Measurements from ENCODE around the gene BRINP2. TPM values are rescaled to one million over a fixed set of nuclear protein-coding genes. Genes with fewer than 3 reads are reported as not detected.

Gene BRINP2
- total RNA-seq, 3 donors from 2014 or later = not detected

DNA sequence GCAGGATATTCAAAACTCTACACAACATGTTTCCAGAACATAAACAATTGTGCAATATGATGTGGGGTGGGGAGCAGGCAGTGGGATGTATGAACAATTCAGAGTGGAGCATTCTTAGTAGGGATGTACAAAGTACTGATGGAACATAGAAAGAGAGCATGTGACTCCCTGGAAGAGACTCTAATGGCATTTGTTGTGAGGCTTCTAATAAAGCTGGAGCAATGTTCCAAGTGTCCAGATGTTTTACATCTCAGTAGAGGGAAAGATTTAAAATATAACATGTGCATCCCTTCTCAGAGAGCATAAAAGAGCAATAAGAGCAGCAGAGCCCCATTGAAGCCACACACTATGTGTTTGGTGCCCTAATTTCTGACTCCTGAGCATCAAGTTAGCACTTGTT is 116.5 kb downstream of the BRINP2 start:
- H3K27me3 Mint-ChIP-seq (ENCODE audit: low read depth) = no peaks in the 10 kb centered on the region
- no peaks in the 10 kb centered on the region for H3K4me1 Mint-ChIP-seq (ENCODE audit: low read depth)
- peaks cover 4% of the 10 kb centered on the region for H3K9me3 Mint-ChIP-seq
- DNase-seq (no peak), ATAC-seq (no peak)
- H3K36me3 Mint-ChIP-seq (ENCODE audit: insufficient read depth) = no peaks in the 10 kb centered on the region
- H3K4me3 Mint-ChIP-seq = no peak overlapping the region

GRCh38 chr1:177287994-177288393 is 117.2 kb downstream of the BRINP2 start:
- DNase-seq (no peak), ATAC-seq (no peak)
- no peaks in the 10 kb centered on the region for H3K4me1 Mint-ChIP-seq (ENCODE audit: low read depth)
- H3K27me3 Mint-ChIP-seq (ENCODE audit: low read depth) = no peaks in the 10 kb centered on the region
- peaks cover 4% of the 10 kb centered on the region for H3K9me3 Mint-ChIP-seq
- H3K4me3 Mint-ChIP-seq = no peak overlapping the region
- H3K36me3 Mint-ChIP-seq (ENCODE audit: insufficient read depth) = no peaks in the 10 kb centered on the region

DNA sequence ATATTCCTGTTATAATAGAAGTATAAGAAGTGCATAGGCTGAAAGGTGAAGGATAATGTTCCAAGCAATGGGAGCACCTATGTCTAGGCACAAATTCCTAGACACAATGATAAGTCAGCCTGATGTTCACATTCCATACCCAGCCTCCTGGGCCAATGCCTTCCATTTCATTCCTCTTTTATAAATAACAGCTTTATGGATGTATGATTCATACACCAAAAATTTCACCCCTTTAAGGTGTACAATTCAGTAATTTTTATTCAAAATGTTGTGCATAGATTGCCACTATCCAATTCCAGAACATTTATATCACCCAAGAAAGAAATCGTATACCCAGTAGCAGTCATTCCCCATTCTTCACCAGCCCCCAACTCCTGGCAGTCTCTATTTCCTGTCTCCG is 118.8 kb downstream of the BRINP2 start:
- no peak overlapping the region for H3K4me3 Mint-ChIP-seq
- H3K27me3 Mint-ChIP-seq (ENCODE audit: low read depth) = no peaks in the 10 kb centered on the region
- ATAC-seq = no peak
- H3K9me3 Mint-ChIP-seq = no peaks in the 10 kb centered on the region
- DNase-seq = no peak
- H3K4me1 Mint-ChIP-seq (ENCODE audit: low read depth) = no peaks in the 10 kb centered on the region
- H3K36me3 Mint-ChIP-seq (ENCODE audit: insufficient read depth) = no peaks in the 10 kb centered on the region

- Mint-ChIP-seq H3K27me3 (ENCODE audit: low read depth) (peaks cover 2% of the 10 kb centered on the region), H3K9me3 (peaks cover 6% of the 10 kb centered on the region), H3K4me3 (no peak overlapping the region), H3K4me1 (ENCODE audit: low read depth) (no peaks in the 10 kb centered on the region), H3K36me3 (ENCODE audit: insufficient read depth) (no peaks in the 10 kb centered on the region)
- DNase-seq = no peak
- ATAC-seq = no peak
These were observed 129.7 kb downstream of the BRINP2 start for GRCh38 chr1:177300431-177300830.

- peaks cover 2% of the 10 kb centered on the region for H3K27me3 Mint-ChIP-seq (ENCODE audit: low read depth)
- H3K9me3 Mint-ChIP-seq = no peaks in the 10 kb centered on the region
- no peaks in the 10 kb centered on the region for H3K4me1 Mint-ChIP-seq (ENCODE audit: low read depth)
These were observed 130.8 kb downstream of the BRINP2 start for GRCh38 chr1:177301425-177302124.

DNA sequence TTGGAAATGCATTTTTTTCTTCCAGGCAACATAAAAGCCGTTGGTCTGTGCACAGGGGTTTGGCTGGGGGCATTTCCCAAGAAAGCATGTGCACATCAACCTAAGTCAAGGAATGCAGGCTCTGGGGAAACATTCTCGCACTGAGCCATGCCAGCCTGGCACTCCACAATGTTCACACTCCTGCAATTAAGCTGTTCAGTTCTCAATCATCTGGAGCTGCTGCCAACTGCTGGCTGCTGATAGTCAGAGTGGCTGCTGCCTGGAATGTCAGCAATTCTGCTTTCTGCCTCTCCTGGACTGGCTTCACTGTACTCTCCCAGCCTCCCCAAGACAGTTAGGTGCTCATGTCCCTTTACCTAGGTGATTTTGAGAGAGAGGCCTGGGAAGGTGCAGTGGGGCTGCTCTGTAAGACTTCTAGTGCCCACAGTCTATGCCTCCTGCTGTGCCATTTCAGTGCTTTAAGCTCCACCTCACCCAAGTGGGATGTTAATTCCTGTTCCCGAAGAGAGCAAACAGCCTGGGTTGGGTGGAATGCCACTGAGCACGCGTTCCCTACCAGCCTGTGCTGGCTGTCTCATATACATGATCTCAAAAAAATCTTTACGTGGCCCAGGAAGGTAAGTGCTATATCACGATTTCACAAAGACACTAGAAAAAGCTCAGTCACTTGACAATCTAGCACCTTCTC is 131.7 kb downstream of the BRINP2 start:
- ATAC-seq = no peak
- Mint-ChIP-seq H3K4me1 (ENCODE audit: low read depth) (no peaks in the 10 kb centered on the region), H3K27me3 (ENCODE audit: low read depth) (peaks cover 2% of the 10 kb centered on the region)

More at GRCh38 chr1:177301425-177302124, 130.8 kb downstream of the BRINP2 start:
- DNase-seq (no peak), ATAC-seq (no peak)
- Mint-ChIP-seq H3K4me3 (no peak overlapping the region), H3K36me3 (ENCODE audit: insufficient read depth) (no peaks in the 10 kb centered on the region)

GRCh38 chr1:177305040-177306018 is 134.6 kb downstream of the BRINP2 start:
- H3K4me1 Mint-ChIP-seq (ENCODE audit: low read depth) = no peaks in the 10 kb centered on the region
- H3K36me3 Mint-ChIP-seq (ENCODE audit: insufficient read depth) = no peaks in the 10 kb centered on the region
- no peak overlapping the region for H3K4me3 Mint-ChIP-seq
- H3K9me3 Mint-ChIP-seq = peaks cover 3% of the 10 kb centered on the region
- ATAC-seq = no peak
- no peak for DNase-seq
- no peaks in the 10 kb centered on the region for H3K27me3 Mint-ChIP-seq (ENCODE audit: low read depth)

More for the DNA sequence above, 131.7 kb downstream of the BRINP2 start:
- Mint-ChIP-seq H3K9me3 (no peaks in the 10 kb centered on the region), H3K36me3 (ENCODE audit: insufficient read depth) (no peaks in the 10 kb centered on the region), H3K4me3 (no peak overlapping the region)
- no peak for DNase-seq

DNA sequence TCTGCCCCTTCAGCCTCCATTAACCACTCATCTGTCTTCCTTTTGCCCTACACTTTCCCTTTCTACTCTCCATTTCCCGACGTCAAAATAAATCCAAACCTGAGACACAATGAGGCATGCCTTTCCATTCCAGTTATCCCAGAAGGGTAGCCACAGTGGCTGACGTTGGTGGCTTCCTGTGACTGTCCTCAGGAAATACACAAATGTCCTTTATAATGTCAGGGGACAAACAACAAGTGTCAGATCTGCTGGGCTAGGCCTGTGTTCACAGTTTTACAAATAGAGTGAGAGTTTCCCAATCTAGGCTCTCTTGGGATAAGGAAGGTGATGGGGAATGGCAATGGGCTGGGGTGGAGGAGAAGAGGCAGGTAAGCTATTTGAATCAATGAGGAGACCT is 135.3 kb downstream of the BRINP2 start:
- Mint-ChIP-seq H3K36me3 (ENCODE audit: insufficient read depth) (no peaks in the 10 kb centered on the region), H3K9me3 (peaks cover 3% of the 10 kb centered on the region), H3K27me3 (ENCODE audit: low read depth) (no peaks in the 10 kb centered on the region), H3K4me1 (ENCODE audit: low read depth) (no peaks in the 10 kb centered on the region), H3K4me3 (no peak overlapping the region)
- DNase-seq = no peak
- no peak for ATAC-seq

DNA sequence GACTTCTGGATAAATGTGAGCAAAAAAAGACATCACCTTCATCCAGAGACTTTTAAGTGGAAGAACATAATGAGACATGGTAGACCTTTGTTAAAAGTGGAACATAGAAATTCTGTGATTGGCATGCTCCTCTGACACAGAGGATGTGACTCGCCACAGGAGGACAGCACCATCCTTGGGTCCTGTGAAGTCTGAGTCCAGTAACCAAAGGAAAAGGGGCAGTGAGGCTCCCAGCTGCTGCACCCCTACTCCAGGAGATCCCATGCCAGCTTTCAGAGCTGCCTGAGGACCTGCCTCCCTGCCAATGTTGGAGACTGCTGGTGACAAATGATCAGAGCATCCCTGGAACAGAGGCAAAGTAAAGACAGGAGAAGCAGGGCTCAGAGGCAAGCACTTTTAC is 136.2 kb downstream of the BRINP2 start:
- Mint-ChIP-seq H3K27me3 (ENCODE audit: low read depth) (no peaks in the 10 kb centered on the region), H3K4me3 (no peak overlapping the region), H3K36me3 (ENCODE audit: insufficient read depth) (no peaks in the 10 kb centered on the region), H3K4me1 (ENCODE audit: low read depth) (no peaks in the 10 kb centered on the region), H3K9me3 (peaks cover 3% of the 10 kb centered on the region)
- ATAC-seq (no peak), DNase-seq (no peak)

DNA sequence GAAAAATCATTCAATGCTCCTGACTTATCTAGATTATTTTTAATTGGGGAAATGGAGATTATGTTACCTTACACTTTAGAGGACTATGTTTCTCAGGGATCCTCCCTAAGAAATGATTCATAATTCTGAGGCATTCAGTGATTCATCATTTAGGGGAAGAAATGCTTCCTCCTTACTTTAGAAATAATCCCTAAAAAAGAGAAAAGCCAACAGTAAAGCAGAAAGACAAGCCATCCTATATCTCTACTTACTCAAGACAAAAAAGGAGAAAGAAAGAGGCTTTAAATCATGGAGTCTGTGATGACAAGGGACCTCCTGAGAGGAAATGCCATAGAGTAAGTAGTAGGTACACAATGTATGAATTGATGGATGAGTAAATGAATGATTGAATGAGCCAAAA is 137.0 kb downstream of the BRINP2 start:
- no peak for ATAC-seq

DNA sequence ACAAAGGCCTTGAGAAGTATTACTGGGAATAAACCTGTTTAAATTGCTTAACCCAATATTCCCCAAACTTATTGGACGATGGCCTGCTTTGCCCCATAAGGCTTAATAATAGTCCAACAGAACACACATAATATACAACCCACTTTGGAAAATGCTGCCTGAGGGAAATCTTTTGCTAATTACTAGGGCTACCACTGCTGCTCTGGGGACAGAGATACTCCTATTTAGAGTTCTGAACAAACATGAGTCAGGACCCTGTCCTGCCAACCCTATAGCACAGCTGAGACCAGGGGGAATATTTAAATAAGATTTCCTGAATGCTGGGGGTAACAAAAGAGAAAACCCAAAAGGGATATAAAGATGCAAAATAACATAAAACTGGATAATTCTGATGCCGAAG is 139.1 kb downstream of the BRINP2 start:
- no peak overlapping the region for H3K4me3 Mint-ChIP-seq
- H3K9me3 Mint-ChIP-seq = peaks cover 3% of the 10 kb centered on the region
- DNase-seq = no peak
- no peaks in the 10 kb centered on the region for H3K36me3 Mint-ChIP-seq (ENCODE audit: insufficient read depth)
- no peak for ATAC-seq
- no peaks in the 10 kb centered on the region for H3K27me3 Mint-ChIP-seq (ENCODE audit: low read depth)
- no peaks in the 10 kb centered on the region for H3K4me1 Mint-ChIP-seq (ENCODE audit: low read depth)

More for the DNA sequence above, 137.0 kb downstream of the BRINP2 start:
- no peak for DNase-seq
- Mint-ChIP-seq H3K4me1 (ENCODE audit: low read depth) (no peaks in the 10 kb centered on the region), H3K36me3 (ENCODE audit: insufficient read depth) (no peaks in the 10 kb centered on the region), H3K9me3 (peaks cover 3% of the 10 kb centered on the region), H3K4me3 (no peak overlapping the region), H3K27me3 (ENCODE audit: low read depth) (no peaks in the 10 kb centered on the region)

DNA sequence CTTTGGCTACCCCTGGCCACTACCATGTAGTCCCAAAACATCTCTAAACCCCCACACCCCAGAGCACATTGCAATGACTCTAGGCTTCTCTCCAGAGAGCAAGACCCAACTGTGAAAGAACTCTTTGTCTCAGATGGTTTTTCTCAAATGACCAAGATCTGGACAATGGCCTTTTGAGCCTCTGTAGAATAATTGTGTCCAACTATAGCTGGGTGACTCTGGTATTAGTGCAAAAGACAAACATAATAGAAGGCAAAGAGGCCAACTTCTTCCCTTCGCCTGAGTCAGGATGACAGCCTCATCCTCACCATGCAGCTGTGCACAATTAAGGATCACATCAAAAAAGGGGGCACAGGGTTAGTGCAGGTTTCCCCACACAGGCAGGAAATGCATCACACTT is 139.6 kb downstream of the BRINP2 start:
- H3K9me3 Mint-ChIP-seq = peaks cover 3% of the 10 kb centered on the region
- H3K4me1 Mint-ChIP-seq (ENCODE audit: low read depth) = no peaks in the 10 kb centered on the region
- DNase-seq = no peak
- H3K36me3 Mint-ChIP-seq (ENCODE audit: insufficient read depth) = no peaks in the 10 kb centered on the region
- no peaks in the 10 kb centered on the region for H3K27me3 Mint-ChIP-seq (ENCODE audit: low read depth)
- ATAC-seq = no peak
- H3K4me3 Mint-ChIP-seq = no peak overlapping the region

- no peak overlapping the region for H3K4me3 Mint-ChIP-seq
- no peak for ATAC-seq
- H3K9me3 Mint-ChIP-seq = peaks cover 3% of the 10 kb centered on the region
- no peaks in the 10 kb centered on the region for H3K4me1 Mint-ChIP-seq (ENCODE audit: low read depth)
- H3K27me3 Mint-ChIP-seq (ENCODE audit: low read depth) = no peaks in the 10 kb centered on the region
- H3K36me3 Mint-ChIP-seq (ENCODE audit: insufficient read depth) = no peaks in the 10 kb centered on the region
- DNase-seq = no peak
These were observed 140.4 kb downstream of the BRINP2 start for GRCh38 chr1:177311111-177311510.

DNA sequence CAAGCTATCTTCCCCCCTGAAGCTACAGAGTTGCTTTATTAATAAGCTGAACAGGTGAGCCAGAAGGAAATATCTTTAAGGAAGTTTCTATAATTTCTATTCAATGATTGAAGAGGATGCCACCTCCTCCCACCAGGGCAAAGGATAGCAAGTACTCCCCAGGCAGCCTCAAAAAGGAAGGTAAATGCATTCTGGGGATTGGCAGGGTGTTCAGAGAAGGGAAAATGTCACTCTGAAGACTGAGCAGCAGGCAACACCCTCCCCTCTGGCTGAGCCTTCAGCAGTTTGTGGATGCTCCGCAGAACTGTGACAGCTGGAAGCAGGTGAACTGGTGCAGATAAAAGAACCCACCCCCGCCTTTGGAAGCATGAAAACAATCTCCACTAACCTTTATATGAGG is 140.8 kb downstream of the BRINP2 start:
- Mint-ChIP-seq H3K27me3 (ENCODE audit: low read depth) (no peaks in the 10 kb centered on the region), H3K36me3 (ENCODE audit: insufficient read depth) (no peaks in the 10 kb centered on the region), H3K4me1 (ENCODE audit: low read depth) (no peaks in the 10 kb centered on the region), H3K4me3 (no peak overlapping the region), H3K9me3 (peaks cover 3% of the 10 kb centered on the region)
- no peak for ATAC-seq
- DNase-seq = no peak

All from activated T-cell treated with anti-CD3 and anti-CD28 coated beads, Interleukin-2, amount 50 U/mL, for 4 hours (primary cell).